ENCODE data around the gene ANKS4B. TPM values are rescaled to one million over a fixed set of nuclear protein-coding genes. Genes with fewer than 3 reads are reported as not detected.

The ANKS4B gene
- total and polyA plus RNA-seq, 2 donors (not counting 3 experiments of a cell fraction or from before 2014, with no cell fraction given) = not detected

DNA sequence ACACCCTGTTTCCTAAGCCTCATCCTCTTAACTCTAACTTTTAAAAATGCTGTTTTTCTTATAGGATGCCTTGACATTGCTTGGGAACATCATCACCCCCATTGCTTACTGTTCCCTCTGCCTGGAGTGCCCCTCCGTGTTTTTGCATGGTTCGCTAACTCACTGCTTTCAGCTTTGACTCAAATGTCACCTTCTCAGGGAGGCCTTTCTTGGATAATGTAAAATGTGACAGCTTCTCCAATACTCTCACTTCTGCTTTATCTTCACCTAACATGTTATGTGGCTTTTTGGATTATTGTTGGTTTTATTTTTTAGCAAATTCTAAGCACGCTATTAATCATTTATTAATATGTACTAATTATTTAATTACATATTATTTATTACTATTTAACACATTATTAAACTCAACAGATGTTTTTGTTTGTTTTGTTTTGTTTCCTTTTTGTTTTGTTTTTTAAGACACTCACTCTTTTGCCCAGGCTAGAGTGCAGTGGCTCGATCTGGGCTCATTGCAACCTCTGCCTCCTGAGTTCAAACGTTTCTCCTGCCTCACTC, 40.8 kb downstream of the ANKS4B start:
- Histone ChIP-seq H3K36me3 (ENCODE audit: control insufficient read depth in 2 of 2, extremely low read depth in 1 of 2, insufficient read depth in 2 of 2, low read length in 2 of 2) (no peaks in the 10 kb centered on the region), H3K27ac (ENCODE audit: insufficient read depth, low read depth, low read length) (no peak overlapping the region), H3K4me3 (replicated peaks in 1 of 3; ENCODE audit: insufficient read depth in 1 of 3, low read depth in 1 of 3, low read length in 3 of 3) (no peak overlapping the region), H3K4me1 (ENCODE audit: control insufficient read depth, extremely low read depth, insufficient read depth, low read length) (peaks cover 2% of the 10 kb centered on the region), H3K9me3 (replicated peaks; ENCODE audit: control insufficient read depth, insufficient read depth, low read length) (no peaks in the 10 kb centered on the region), H3K9me1 (replicated peaks; ENCODE audit: control insufficient read depth, extremely low read depth, insufficient read depth, low read length) (no peaks in the 10 kb centered on the region), H3K79me2 (ENCODE audit: control insufficient read depth, insufficient read depth, low read length) (no peaks in the 10 kb centered on the region), H3K9ac (replicated peaks; ENCODE audit: extremely low read depth, insufficient read depth, low read length) (no peak overlapping the region), H2AFZ (ENCODE audit: low read depth, low read length) (no peak overlapping the region), H3K4me2 (ENCODE audit: insufficient read depth, low read length) (no peak overlapping the region), H4K20me1 (replicated peaks; ENCODE audit: control insufficient read depth, extremely low read depth, insufficient read depth, low read length) (no peaks in the 10 kb centered on the region), H3K27me3 (ENCODE audit: control insufficient read depth in 2 of 2, insufficient read depth in 2 of 2, low read length in 2 of 2) (peaks cover 16 to 26% of the 10 kb centered on the region in 2 experiments)
- intact Hi-C loops (cut with micrococcal nuclease) = no loop called here
- no TSS peak for BruUV-seq (replicated peaks)
- no peak for TF ChIP-seq FOS (IDR thresholded peaks at IDR 0.05; ENCODE audit: borderline replicate concordance, insufficient read depth, low read length)
- TF ChIP-seq GATA2 (IDR thresholded peaks at IDR 0.05; ENCODE audit: insufficient read depth, insufficient read length, low read depth, low read length) = no peak
- TF ChIP-seq, protein P1, sequence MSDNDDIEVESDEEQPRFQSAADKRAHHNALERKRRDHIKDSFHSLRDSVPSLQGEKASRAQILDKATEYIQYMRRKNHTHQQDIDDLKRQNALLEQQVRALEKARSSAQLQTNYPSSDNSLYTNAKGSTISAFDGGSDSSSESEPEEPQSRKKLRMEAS (IDR thresholded peaks at IDR 0.05; ENCODE audit: insufficient read depth, insufficient read length) = no peak
- TF ChIP-seq POLR2A (IDR thresholded peaks at IDR 0.05; ENCODE audit: low read depth, low read length) = no peak
- TF ChIP-seq EZH2 (IDR thresholded peaks at IDR 0.05; ENCODE audit: borderline replicate concordance, low read depth, low read length, severe bottlenecking) = no peak
- no peak for TF ChIP-seq MYC (IDR thresholded peaks at IDR 0.05; ENCODE audit: low read depth, low read length)
- TF ChIP-seq, protein P2, sequence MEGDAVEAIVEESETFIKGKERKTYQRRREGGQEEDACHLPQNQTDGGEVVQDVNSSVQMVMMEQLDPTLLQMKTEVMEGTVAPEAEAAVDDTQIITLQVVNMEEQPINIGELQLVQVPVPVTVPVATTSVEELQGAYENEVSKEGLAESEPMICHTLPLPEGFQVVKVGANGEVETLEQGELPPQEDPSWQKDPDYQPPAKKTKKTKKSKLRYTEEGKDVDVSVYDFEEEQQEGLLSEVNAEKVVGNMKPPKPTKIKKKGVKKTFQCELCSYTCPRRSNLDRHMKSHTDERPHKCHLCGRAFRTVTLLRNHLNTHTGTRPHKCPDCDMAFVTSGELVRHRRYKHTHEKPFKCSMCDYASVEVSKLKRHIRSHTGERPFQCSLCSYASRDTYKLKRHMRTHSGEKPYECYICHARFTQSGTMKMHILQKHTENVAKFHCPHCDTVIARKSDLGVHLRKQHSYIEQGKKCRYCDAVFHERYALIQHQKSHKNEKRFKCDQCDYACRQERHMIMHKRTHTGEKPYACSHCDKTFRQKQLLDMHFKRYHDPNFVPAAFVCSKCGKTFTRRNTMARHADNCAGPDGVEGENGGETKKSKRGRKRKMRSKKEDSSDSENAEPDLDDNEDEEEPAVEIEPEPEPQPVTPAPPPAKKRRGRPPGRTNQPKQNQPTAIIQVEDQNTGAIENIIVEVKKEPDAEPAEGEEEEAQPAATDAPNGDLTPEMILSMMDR (IDR thresholded peaks at IDR 0.05; ENCODE audit: extremely low read depth in 1 of 2, insufficient read depth in 1 of 2, low read depth in 1 of 2, low read length in 2 of 2) = no peak
- FAIRE-seq (no peak), DNase-seq (ENCODE audit: low read depth, low spot score) (no peak)
- POLR2A ChIA-PET = no interaction called here
- CTCF ChIA-PET = interaction anchor here (1.2 to 2.3 kb wide), 3 partner anchors 8 to 86 kb away, joined by 3 to 7 read pairs (median 3); no protein-coding TSS in a partner anchor
- dilution Hi-C loops (cut with MboI; ENCODE audit: extremely low pct_ligation_motif_present, low sequenced_read_pairs) = no loop called here

Data from endothelial cell of umbilical vein (primary cell).